Activated CD8-positive, alpha-beta memory T cell treated with anti-CD3 and anti-CD28 coated beads, Interleukin-2, amount 50 U/mL, for 4 hours (primary cell): ENCODE measurements around the gene PATJ.
"Not testable (repeated sequence)": the region's sequence is repeated elsewhere in the genome, so short reads cannot be mapped to it uniquely, and the experiment has no call there.

Experiments used
- DNase-seq: peaks from one replicate; pipeline ENCODE4 v3.0.0-alpha.2; 2020

PATJ gene

DNA sequence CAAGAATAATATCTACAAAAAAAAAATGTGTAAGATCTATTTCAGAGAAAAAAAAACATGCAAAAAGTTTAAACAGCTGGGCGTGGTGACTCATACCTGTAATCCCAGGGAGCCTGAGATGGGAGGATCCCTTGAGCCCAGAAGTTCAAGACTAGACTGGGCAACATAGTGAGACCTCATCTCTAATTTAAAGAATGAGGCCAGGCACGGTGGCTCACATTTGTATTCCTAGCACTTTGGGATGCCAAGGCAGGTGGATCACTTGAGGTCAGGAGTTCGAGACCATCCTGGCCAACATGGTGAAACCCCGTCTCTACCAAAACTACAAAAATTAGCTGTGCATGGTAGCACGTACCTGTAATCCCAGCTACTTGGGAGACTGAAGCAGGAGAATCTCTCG is 443.0 kb downstream of the PATJ start:
- DNase-seq, result not testable (repeated sequence)

DNA sequence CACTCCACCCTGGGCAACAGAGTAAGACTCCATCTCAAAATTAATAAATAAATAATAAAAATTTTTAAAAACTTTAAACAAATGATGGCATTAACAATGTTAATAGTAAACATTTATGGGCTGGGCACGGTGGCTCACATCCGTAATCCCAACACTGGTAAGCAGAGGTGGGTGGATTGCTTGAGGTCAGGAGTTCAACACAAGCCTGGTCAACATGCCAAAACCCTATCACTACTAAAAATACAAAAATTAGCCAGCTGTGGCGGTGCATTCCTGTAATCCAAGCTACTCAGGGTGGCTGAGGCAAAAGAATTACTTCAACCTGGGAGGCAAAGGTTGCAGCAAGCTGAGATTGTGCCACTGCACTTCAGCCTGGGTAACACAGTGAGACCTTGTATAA is 443.4 kb downstream of the PATJ start:
- no peak for DNase-seq

DNA sequence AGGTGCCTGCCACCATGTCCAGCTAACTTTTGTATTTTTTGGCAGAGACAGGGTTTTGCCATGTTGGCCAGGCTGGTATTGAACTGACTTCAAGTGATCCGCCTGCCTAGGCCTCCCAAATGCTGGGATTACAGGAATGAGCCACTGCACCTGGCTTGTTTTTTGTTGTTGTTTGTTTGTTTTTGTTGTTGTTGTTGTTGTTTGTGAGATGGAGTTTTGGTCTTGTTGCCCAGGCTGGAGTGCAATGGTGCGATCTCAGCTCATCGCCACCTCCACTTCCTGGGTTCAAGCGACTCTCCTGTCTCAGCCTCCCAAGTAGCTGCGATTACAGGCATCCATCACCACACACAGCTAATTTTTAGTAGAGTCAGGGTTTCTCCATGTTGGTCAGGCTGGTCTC is 445.3 kb downstream of the PATJ start:
- no peak for DNase-seq

DNA sequence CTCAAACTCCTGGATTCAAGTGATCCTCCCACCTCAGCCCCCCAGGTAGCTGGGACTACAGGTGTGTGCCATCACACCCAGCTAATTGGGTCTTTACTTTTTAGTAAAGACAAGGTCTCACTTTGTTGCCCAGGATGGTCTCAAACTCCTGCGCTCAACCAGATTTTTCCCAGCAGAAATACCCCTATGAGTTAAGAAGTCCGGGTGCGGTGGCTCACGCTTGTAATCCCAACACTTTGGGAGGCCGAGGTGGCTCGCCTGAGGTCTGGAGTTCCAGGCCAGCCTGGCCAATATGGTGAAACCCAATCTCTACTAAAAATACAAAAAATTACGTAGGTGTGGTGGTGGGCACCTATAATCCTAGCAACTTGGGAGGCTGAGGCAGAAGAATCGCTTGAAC is 445.8 kb downstream of the PATJ start:
- DNase-seq, result no peak

DNA sequence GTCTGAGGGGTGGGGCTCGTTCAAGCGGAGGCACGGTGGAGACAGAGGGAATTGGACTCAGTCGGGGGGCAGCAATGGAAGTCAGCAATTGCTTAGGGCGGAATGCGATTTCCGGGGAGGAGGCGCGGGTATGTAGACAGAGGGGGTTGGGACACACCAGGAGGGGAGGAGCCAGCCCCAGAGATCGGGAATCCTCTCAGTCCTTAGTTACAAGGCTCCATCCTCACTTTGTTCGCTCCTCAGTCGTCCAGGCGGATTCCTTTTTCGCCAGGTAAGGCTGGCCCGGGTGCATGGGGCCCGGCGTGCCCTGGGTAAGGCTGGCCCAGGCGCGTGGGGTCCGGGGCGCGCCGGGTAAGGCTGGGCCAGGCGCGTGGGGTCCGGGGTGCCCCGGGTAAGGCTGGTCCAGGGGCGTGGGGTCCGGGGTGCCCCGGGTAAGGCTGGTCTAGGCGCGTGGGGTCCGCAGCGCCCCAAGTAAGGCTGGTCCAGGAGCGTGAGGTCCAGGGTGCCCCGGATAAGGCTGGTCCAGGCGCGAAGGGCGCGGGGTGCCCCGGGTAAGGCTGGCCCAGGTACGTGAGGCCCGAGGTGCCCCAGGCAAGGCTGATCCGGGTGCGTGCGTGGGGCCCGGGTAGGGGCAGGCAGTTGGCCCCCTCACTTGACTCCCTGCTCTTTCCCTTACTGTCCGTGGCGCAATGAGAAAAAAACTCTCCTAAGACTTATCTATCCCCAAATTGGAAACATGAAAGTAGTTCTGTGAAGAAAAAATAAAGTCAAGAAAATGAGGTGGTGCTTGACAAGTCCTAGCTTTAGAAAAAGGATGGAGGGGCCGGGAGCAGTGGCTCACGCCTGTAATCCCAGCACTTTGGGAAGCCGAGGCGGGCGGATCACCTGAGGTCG is 452.6 kb downstream of the PATJ start, which contains the start of gene L1TD1:
Gene L1TD1, plus strand, starts transcription at position 199 of the 894 bp plus-strand sequence. CDS start 11,780 bp downstream, outside the sequence.
- DNase-seq, result no peak

DNA sequence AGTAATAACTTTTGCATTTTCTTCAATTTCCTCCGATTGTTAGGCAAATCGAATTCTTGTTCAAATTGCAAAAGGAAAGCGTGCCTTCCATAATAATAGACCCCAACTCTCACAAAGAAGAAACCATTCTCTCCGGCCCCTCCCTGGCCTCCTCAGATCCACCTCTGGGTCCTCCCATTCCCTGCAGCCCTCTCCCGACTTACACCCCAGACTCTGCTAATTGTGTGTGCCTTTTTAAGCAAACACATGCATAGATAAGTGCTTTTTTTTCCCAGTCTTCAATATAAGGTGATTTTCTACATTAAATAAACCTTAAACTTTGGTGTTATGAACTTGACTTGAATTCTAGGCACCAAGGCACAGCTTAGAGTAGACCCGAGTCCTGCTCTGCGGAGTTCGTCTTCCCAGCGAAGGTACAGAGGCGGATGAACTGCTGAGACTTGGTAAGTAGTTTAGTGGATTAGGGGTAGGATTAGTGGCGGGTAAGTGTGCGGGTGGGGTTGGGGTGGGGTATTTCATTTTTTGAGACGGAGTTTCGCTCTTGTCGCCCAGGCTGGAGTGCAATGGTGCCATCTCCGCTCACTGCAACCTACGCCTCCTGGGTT is 453.9 kb downstream of the PATJ start:
- no peak for DNase-seq

DNA sequence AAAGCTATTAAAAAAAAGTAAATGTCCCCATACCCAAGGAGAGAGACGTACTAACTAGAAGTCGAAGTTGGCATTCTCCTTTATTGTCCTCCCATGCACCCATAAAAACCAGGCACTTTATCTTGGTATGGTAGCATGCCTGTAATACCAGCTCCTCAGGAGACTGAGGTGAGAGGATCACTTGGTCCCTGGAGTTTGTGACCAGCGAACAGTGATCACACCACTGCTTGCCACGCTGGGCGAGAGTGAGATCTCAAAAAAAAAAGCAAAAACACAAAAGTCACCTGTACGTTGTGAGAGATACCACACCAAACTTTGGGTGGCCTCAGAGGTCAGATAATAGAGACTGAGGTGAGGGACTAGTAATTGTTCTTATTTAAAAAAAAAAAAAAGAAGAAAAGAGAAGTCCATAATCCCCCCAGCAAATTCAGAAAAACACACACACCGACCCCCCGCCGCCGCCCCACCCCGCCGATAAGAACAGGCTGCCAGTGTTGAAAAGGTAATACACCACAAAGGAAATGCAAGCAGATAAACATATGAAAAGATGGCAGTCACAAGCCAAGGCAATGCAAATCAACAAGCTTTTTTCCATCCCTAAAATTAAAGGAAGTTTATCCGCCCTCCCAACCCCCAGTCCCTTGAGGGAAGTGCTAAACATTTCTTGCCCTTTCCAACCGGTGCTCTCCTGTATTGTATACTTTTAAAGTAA is 455.9 kb downstream of the PATJ start:
- no peak for DNase-seq

DNA sequence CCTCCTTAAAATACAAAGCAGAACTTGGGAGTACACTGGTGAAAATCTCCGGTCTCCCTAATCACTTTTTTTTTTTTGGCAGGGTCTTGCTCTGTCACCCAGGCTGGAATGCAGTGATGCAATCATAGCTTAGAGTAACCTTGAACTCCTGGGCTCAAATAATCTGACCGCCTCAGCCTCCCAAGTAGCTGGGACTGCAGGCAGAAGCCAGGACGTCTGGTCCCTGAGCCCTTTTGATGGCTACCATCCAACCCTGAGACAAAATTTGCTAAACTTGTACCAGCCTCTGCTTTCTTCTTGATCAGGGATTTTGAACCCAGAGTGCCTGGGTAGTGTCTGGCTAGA is 456.5 kb downstream of the PATJ start:
- no peak for DNase-seq

DNA sequence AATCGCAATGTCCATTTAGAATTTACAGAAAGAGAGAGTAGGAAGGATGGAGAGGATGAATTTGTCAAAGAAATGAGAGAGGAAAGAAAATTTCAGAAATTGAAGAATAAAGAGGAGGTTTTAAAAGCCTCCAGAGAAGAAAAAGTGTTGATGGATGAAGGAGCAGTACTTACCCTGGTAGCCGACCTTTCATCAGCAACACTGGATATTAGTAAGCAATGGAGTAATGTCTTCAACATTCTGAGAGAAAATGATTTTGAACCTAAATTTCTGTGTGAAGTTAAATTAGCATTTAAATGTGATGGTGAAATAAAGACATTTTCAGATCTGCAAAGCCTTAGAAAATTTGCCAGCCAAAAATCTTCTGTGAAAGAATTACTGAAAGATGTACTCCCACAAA is 464.9 kb downstream of the PATJ start:
- no peak for DNase-seq

DNA sequence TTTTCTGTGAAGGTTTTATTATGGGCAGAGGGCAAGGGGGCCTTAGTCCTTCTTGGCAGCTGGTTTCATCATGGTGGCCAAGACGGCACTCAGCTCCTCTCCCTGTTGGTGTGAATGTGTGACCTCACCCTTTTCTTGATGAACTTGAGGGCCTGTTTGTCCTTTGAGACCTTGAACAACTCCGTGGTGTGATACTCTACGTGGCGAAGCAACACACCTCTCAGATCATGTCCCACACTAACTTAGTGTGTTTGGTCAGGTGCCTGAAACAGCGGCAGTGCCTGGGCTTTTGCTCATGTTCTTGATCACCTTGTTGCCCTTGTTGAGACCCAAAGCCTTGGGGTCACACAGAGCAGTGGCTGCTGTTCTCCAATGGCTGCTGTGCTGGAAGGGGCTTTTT is 465.8 kb downstream of the PATJ start:
- DNase-seq, result no peak

DNA sequence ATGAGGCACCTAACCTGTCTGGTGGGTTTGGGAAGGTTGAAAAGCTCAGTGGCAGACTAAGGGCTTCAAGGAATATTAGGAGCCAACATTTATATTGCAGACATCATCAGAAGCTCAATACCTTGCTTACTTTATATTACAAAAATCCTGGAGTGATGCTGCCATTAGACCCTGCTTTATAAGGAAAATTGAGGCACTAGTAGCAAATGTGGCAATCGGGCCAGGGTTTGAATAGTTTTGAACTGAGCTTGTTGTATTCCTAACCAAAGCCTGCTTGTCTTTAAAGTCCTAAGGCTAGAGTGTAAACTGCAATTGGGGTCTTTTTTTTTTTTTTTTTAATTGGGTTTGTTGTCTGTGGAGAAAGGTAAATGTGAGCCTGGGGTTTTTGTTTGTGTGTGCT is 466.7 kb downstream of the PATJ start:
- no peak for DNase-seq

DNA sequence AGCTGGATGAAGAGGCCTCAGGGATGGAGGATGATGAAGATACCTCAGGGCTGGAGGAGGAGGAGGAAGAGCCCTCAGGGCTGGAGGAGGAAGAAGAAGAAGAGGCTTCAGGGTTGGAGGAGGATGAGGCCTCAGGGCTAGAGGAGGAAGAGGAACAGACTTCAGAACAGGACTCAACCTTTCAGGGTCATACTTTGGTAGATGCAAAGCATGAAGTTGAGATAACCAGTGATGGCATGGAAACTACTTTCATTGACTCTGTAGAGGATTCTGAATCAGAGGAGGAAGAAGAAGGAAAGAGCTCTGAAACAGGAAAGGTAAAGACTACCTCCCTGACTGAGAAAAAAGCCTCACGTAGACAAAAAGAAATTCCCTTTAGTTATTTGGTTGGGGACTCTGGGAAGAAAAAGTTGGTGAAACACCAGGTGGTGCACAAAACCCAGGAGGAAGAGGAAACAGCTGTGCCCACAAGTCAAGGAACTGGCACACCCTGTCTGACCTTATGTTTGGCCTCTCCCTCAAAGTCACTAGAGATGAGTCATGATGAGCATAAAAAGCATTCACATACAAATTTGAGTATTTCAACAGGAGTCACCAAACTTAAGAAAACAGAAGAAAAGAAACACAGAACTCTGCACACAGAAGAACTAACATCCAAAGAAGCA is 467.8 kb downstream of the PATJ start:
- DNase-seq, result no peak

DNA sequence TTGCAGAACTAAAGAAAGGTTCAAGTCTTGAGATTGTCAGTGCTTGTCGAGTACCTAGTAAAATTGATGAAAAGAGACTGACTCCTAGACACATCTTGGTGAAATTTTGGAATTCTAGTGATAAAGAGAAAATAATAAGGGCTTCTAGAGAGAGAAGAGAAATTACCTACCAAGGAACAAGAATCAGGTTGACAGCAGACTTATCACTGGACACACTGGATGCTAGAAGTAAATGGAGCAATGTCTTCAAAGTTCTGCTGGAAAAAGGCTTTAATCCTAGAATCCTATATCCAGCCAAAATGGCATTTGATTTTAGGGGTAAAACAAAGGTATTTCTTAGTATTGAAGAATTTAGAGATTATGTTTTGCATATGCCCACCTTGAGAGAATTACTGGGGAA is 468.7 kb downstream of the PATJ start:
- DNase-seq, result no peak

DNA sequence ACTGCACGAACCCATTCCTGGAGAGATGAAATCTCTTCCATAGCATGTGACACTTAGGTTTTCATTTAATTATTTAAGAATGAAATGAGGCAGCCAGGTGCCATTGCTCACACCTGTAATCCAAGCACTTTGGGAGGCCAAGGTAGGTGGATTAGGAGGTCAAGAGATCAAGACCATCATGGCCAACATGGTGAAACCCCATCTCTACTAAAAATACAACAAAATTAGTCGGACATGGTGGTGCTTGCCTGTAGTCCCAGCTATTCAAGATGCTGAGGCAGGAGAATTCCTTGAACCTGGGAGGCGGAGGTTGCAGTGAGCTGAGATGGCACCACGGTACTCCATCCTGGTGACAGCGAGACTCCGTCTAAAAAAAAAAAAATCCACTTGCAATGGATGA is 470.1 kb downstream of the PATJ start:
- no peak for DNase-seq

DNA sequence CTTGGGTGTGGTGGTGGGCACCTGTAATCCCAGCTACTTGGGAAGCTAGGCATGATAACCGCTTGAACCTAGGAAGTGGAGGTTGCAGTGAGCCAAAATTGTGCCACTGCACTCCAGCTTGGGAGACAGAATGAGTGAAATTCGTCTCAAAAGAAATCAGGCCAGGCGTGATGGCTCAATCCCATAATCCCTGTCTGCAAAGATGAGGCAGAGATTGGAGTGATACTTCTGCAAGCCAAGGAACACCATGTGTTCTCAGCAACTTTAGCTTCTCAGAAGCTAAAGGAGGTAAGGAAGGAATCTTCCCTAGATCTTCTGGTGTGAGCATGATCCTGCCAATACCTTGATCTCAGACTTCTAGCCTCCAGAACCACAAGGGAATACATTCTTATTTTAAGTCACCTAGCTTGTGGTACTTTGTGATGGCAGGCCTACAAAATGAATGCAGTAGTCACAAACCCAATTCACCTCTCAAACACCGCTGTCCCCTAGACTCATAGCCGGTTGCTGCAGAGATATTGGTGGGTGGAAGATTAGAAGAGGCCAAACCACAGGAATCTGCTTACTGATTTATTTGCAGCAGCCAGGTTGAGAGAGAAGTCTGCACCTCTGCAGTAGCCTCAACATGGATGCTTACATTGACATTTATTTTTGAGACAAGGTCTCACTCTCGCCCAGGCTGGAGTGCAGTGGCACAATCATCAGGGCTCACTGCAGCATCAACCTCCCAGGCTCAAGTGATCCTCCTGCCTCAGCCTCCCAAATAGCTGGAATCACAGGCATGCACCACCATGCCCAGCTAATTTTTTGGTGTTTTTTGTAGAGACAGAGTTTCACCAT is 471.0 kb downstream of the PATJ start:
- DNase-seq, result no peak

DNA sequence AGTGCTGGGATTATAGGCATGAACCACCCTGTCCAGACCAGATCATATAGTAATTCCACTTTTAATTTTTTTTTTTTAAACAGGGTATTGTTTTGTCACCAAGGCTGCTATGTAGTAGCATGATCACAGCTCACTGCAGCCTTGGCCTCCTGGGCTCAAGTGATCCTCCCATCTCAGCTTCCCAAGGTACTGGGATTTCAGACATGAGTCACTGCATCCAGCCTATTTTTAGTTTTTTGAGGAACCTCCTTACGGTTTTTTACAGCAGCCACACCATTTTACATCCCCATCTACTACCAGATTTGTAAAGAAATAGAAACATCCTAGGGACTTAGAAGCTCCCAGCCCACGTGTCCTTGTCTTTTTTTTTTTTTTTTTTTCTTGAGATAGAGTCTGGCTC is 476.3 kb downstream of the PATJ start:
- DNase-seq, result no peak

DNA sequence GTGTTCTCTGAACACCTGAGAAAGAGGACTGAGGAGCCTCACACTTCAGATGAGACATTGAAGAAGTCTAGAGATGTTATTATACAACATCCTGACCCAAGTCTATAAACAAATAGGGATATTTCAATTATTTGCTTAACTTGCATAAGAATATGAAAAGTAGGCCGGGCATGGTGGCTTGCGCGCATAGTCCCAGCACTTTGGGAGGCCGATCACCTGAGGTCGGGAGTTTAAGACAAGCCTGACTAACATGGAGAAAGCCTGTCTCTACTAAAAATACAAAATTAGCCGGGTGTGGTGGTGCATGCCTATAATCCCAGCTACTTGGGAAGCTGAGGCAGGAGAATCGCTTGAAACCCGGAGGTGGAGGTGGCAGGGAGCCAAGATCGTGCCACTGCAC is 478.2 kb downstream of the PATJ start:
- DNase-seq, result not testable (repeated sequence)

DNA sequence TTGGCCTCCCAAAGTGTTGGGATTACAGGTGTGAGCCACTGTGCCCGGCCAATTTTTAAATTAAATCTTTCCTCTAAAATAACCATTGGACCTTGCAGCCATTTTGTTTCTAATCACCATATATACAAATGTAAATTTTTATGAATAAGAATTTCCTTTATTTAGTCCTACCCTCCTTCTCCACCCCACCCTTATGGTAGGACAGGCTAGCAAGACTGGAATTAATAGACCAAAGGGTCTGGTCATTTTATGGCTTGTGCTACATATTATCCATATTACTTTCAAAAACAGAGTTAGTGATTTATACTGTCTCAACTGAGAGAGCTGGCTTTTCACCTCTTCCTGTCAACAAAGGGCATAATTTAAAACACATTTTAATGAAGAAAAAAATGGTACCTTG is 478.9 kb downstream of the PATJ start:
- no peak for DNase-seq

DNA sequence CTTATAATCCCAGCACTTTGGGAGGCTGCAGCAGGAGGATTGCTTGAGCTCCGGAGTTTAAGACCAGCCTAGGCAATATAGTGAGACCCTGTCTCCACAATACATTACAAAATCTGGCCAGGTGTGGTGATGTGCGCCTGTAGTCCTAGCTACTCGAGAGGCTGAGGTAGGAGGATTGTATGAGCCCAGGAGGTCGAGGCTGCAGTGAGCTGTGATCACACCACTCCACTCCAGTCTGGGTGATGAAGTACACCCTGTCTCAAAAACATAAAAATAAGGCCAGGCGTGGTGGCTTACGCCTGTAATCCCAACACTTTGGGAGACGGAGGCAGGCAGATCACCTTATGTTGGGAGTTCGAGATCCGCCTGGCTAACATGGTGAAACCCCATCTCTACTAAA is 480.0 kb downstream of the PATJ start:
- no peak for DNase-seq

DNA sequence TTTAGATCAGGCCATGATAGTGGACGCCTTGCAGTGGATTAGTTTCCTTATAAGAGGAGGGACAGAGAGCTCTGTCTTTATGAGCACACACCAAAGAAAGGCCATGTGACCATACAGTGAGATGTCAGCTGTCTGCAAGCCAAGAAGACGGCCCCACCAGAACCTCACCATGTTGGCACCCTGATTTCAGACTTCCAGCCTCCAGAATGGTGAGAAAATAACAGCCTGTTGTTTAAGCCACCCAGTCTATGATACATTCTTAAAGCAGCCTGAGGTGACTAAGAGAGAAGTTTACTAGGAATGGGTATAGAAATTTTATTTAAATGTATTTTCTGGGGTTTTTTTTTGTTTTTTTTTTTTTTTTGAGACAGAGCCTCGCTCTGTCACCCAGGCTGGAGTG is 481.9 kb downstream of the PATJ start:
- no peak for DNase-seq

DNA sequence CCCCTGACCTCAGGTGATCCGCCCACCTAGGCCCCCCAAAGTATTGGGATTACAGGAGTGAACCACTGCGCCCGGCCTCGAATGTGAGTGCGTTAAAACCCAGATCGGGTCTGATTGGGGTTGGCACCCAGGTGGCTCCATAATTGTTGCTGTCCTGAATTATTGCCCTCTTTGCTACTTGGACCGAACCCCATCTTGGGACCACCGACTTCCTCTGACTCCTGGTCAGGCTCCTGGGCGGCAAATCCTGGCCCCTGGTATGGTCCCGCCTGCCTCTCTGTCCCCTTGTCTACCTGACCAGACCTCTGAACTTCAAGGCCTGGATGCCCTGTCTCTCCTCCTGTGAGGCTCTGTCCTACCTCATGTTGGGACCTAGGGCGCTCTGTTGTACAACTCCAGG is 485.2 kb downstream of the PATJ start:
- no peak for DNase-seq
